Stimulated activated effector memory CD8-positive, alpha-beta T cell treated with anti-CD3 and anti-CD28 coated beads, Interleukin-12 subunit alpha, Interleukin-12 subunit beta, amount 100 ng/mL, for 72 hours (primary cell): ENCODE data around the gene CARD14.
"Not testable (repeated sequence)": the region's sequence is repeated elsewhere in the genome, so short reads cannot be mapped to it uniquely, and the experiment has no call there.

Experiments used
- ATAC-seq: fragments of 150-1000 bp; cut with Tn5 transposase; 2 replicates; pipeline ENCODE4 v1.10.0; 2021
- DNase-seq, 2 donors: peaks; one replicate each; pipeline ENCODE4 v3.0.0; 2021 to 2022; ENCODE audit warnings: low spot score in 2 of 2
- H3K27ac Mint-ChIP-seq: one replicate; pipeline ENCODE4 v1.8.0; 2022; ENCODE audit warnings: mild to moderate bottlenecking, mixed read lengths
- H3K36me3 Mint-ChIP-seq: one replicate; pipeline ENCODE4 v1.8.0; 2022; ENCODE audit warnings: mild to moderate bottlenecking, mixed read lengths
- H3K4me1 Mint-ChIP-seq: one replicate; pipeline ENCODE4 v1.8.0; 2022; ENCODE audit warnings: mixed read lengths
- H3K4me3 Mint-ChIP-seq: one replicate; pipeline ENCODE4 v1.8.0; 2022; ENCODE audit warnings: mild to moderate bottlenecking, mixed read lengths
- H3K9me3 Mint-ChIP-seq: one replicate; pipeline ENCODE4 v1.8.0; 2022; ENCODE audit warnings: mixed read lengths

The CARD14 gene

GRCh38 chr17:80236911-80237310 is 67.1 kb downstream of the CARD14 start:
- Mint-ChIP-seq H3K36me3 (peaks cover 67% of the 10 kb centered on the region), H3K27ac (no peak overlapping the region)
- no peak for ATAC-seq

GRCh38 chr17:80237386-80237785 is 67.6 kb downstream of the CARD14 start:
- peaks cover 7% of the 10 kb centered on the region for H3K9me3 Mint-ChIP-seq
- H3K4me1 Mint-ChIP-seq = no peaks in the 10 kb centered on the region
- H3K27ac Mint-ChIP-seq = no peak overlapping the region
- no peak overlapping the region for H3K4me3 Mint-ChIP-seq
- peaks cover 63% of the 10 kb centered on the region for H3K36me3 Mint-ChIP-seq
- ATAC-seq (no peak), DNase-seq (no peak)

More at GRCh38 chr17:80236911-80237310, 67.1 kb downstream of the CARD14 start:
- Mint-ChIP-seq H3K4me3 (no peak overlapping the region), H3K4me1 (no peaks in the 10 kb centered on the region), H3K9me3 (peaks cover 8% of the 10 kb centered on the region)
- DNase-seq = no peak

GRCh38 chr17:80242505-80242904 is 72.7 kb downstream of the CARD14 start:
- Mint-ChIP-seq H3K36me3 (peaks cover 29% of the 10 kb centered on the region), H3K4me1 (no peaks in the 10 kb centered on the region), H3K27ac (no peak overlapping the region), H3K4me3 (no peak overlapping the region), H3K9me3 (no peaks in the 10 kb centered on the region)
- ATAC-seq (peak; percentile 32), DNase-seq (no peak)

- DNase-seq (no peak), ATAC-seq (no peak)
- H3K36me3 Mint-ChIP-seq = peaks cover 16% of the 10 kb centered on the region
- no peaks in the 10 kb centered on the region for H3K4me1 Mint-ChIP-seq
- no peak overlapping the region for H3K27ac Mint-ChIP-seq
- H3K9me3 Mint-ChIP-seq = no peaks in the 10 kb centered on the region
- H3K4me3 Mint-ChIP-seq = no peak overlapping the region
Observed at GRCh38 chr17:80243526-80244433, 74.0 kb downstream of the CARD14 start.

GRCh38 chr17:80244448-80244847 is 74.6 kb downstream of the CARD14 start:
- not testable (repeated sequence) for H3K27ac Mint-ChIP-seq, ATAC-seq, H3K4me3 Mint-ChIP-seq, H3K9me3 Mint-ChIP-seq, DNase-seq, H3K4me1 Mint-ChIP-seq
- H3K36me3 Mint-ChIP-seq = peaks cover 10% of the 10 kb centered on the region

GRCh38 chr17:80244871-80245509 is 75.2 kb downstream of the CARD14 start:
- H3K9me3 Mint-ChIP-seq = no peaks in the 10 kb centered on the region
- no peaks in the 10 kb centered on the region for H3K4me1 Mint-ChIP-seq
- DNase-seq (no peak), ATAC-seq (no peak)
- no peak overlapping the region for H3K27ac Mint-ChIP-seq
- H3K4me3 Mint-ChIP-seq = no peak overlapping the region
- H3K36me3 Mint-ChIP-seq = peaks cover 7% of the 10 kb centered on the region

GRCh38 chr17:80245566-80246265 is 75.9 kb downstream of the CARD14 start:
- ATAC-seq = no peak
- H3K36me3 Mint-ChIP-seq = no peaks in the 10 kb centered on the region
- no peaks in the 10 kb centered on the region for H3K9me3 Mint-ChIP-seq
- H3K4me1 Mint-ChIP-seq = no peaks in the 10 kb centered on the region
- no peak for DNase-seq
- no peak overlapping the region for H3K27ac Mint-ChIP-seq
- H3K4me3 Mint-ChIP-seq = no peak overlapping the region

- Mint-ChIP-seq H3K36me3 (no peaks in the 10 kb centered on the region), H3K9me3 (no peaks in the 10 kb centered on the region), H3K4me3 (no peak overlapping the region), H3K27ac (no peak overlapping the region), H3K4me1 (no peaks in the 10 kb centered on the region)
- no peak for ATAC-seq
- no peak for DNase-seq
Observed at GRCh38 chr17:80246266-80246681, 76.4 kb downstream of the CARD14 start.

GRCh38 chr17:80246726-80247125 is 76.9 kb downstream of the CARD14 start:
- H3K27ac Mint-ChIP-seq = no peak overlapping the region
- ATAC-seq = no peak
- no peak overlapping the region for H3K4me3 Mint-ChIP-seq
- H3K36me3 Mint-ChIP-seq = no peaks in the 10 kb centered on the region
- DNase-seq = no peak
- no peaks in the 10 kb centered on the region for H3K9me3 Mint-ChIP-seq
- H3K4me1 Mint-ChIP-seq = peaks cover under 1% of the 10 kb centered on the region

- Mint-ChIP-seq H3K4me3 (no peak overlapping the region), H3K9me3 (no peaks in the 10 kb centered on the region), H3K36me3 (peaks cover 3% of the 10 kb centered on the region), H3K27ac (no peak overlapping the region), H3K4me1 (peaks cover 8% of the 10 kb centered on the region)
- ATAC-seq (no peak), DNase-seq (no peak)
Observed at GRCh38 chr17:80247561-80247960, 77.7 kb downstream of the CARD14 start.

- H3K4me3 Mint-ChIP-seq = no peak overlapping the region
- H3K9me3 Mint-ChIP-seq = no peaks in the 10 kb centered on the region
- H3K36me3 Mint-ChIP-seq = peaks cover 6% of the 10 kb centered on the region
- no peak overlapping the region for H3K27ac Mint-ChIP-seq
- ATAC-seq = no peak
- peaks cover 15% of the 10 kb centered on the region for H3K4me1 Mint-ChIP-seq
- DNase-seq = no peak
Observed at GRCh38 chr17:80248001-80248893, 78.4 kb downstream of the CARD14 start.

- no peak overlapping the region for H3K4me3 Mint-ChIP-seq
- H3K36me3 Mint-ChIP-seq = peaks cover 8% of the 10 kb centered on the region
- H3K27ac Mint-ChIP-seq = peak overlapping the region; percentile 29
- no peak for DNase-seq
- H3K4me1 Mint-ChIP-seq = peaks cover 22% of the 10 kb centered on the region
- no peak for ATAC-seq
- no peaks in the 10 kb centered on the region for H3K9me3 Mint-ChIP-seq
Observed at GRCh38 chr17:80248894-80249710, 79.3 kb downstream of the CARD14 start.

- ATAC-seq (no peak), DNase-seq (no peak)
- Mint-ChIP-seq H3K4me1 (peaks cover 37% of the 10 kb centered on the region), H3K4me3 (no peak overlapping the region), H3K36me3 (peaks cover 22% of the 10 kb centered on the region), H3K9me3 (no peaks in the 10 kb centered on the region), H3K27ac (peak overlapping the region; percentile 67)
Observed at GRCh38 chr17:80251966-80252365, 82.1 kb downstream of the CARD14 start.

- Mint-ChIP-seq H3K27ac (peak overlapping the region; percentile 67), H3K36me3 (peaks cover 22% of the 10 kb centered on the region), H3K4me3 (no peak overlapping the region), H3K9me3 (no peaks in the 10 kb centered on the region), H3K4me1 (peaks cover 44% of the 10 kb centered on the region)
- ATAC-seq (peak; percentile 77), DNase-seq (peak; percentile 67 to 88)
Observed at GRCh38 chr17:80252871-80253270, 83.0 kb downstream of the CARD14 start.
